H1 (cell line): ENCODE measurements around the gene PDE4B. TPM values are rescaled to one million over a fixed set of nuclear protein-coding genes. Genes with fewer than 3 reads are reported as not detected.

ENCODE experiments used
- CTCF ChIA-PET: fragments of 300-600 bp; sonication (Branson Sonifier 250); formaldehyde crosslinking; loops from one replicate; lab custom pipeline; 2021; ENCODE audit not compliant: partially characterized antibody; lab: Charles Lee
- POLR2A ChIA-PET: fragments of 300-600 bp; sonication (Branson Sonifier 250); formaldehyde crosslinking; loops from one replicate; lab custom pipeline; 2021; ENCODE audit warnings: inconsistent platforms; ENCODE audit not compliant: partially characterized antibody; lab: Charles Lee
- DNase-seq, 2 experiments: peaks; one replicate each; pipeline versions ENCODE4 v3.0.0 to v3.0.0-alpha.2; 2010 to 2022; ENCODE audit warnings: low spot score in 2 of 2, low read depth in 1 of 2, mixed read lengths in 1 of 2
- FAIRE-seq: peaks from 2 replicates; lab custom pipeline; 2011; peaks lifted over from hg19 to GRCh38; lab: Jason Lieb, UNC
- H2AFZ ChIP-seq: 2 replicates; pipeline ENCODE4 v1.8.1; 2012; ENCODE audit warnings: low read length, inconsistent platforms
- H2AK5ac ChIP-seq: 2 replicates; pipeline ENCODE4 v1.6.1; 2013; ENCODE audit warnings: low read depth, low read length
- H2BK120ac ChIP-seq: replicated peaks from 2 replicates; pipeline ENCODE3; 2013; ENCODE audit warnings: low read depth, low read length, inconsistent platforms
- H2BK12ac ChIP-seq: 2 replicates; pipeline ENCODE4 v1.6.1; 2013; ENCODE audit warnings: low read depth, low read length
- H2BK15ac ChIP-seq: 2 replicates; pipeline ENCODE4 v1.6.1; 2013; ENCODE audit warnings: low read length
- H2BK20ac ChIP-seq: 2 replicates; pipeline ENCODE4 v1.6.1; 2013; ENCODE audit warnings: low read length
- H2BK5ac ChIP-seq: 2 replicates; pipeline ENCODE4 v1.6.1; 2013; ENCODE audit warnings: low read depth, low read length
- H3K14ac ChIP-seq: 2 replicates; pipeline ENCODE4 v1.6.1; 2013; ENCODE audit warnings: inconsistent platforms; ENCODE audit not compliant: insufficient read length
- H3K18ac ChIP-seq: 2 replicates; pipeline ENCODE4 v1.6.1; 2013; ENCODE audit warnings: low read length; ENCODE audit errors: extremely low read depth
- H3K23ac ChIP-seq: 2 replicates; pipeline ENCODE4 v1.6.1; 2013; ENCODE audit warnings: inconsistent platforms; ENCODE audit not compliant: insufficient read length
- H3K23me2 ChIP-seq: 2 replicates; pipeline ENCODE4 v1.6.1; 2013; ENCODE audit warnings: low read depth, low read length
- H3K27ac ChIP-seq: 2 replicates; pipeline ENCODE4 v1.6.1; 2011; ENCODE audit warnings: low read depth, low read length, inconsistent platforms
- H3K27me3 ChIP-seq, 4 experiments: replicated peaks in 1 of 4; 1 replicate in 1 of 4; 2 replicates in 3 of 4; pipeline versions ENCODE4 v1.6.1 to v1.8.1; 2011 to 2013; ENCODE audit warnings: low read length in 3 of 4, mild to moderate bottlenecking in 3 of 4, inconsistent platforms in 2 of 4, mixed read lengths in 2 of 4, moderate library complexity in 1 of 4; ENCODE audit not compliant: control insufficient read depth in 3 of 4, insufficient read depth in 3 of 4; ENCODE audit errors: extremely low read depth in 1 of 4
- H3K36me3 ChIP-seq, 4 experiments: 2 replicates each; pipeline versions ENCODE4 v1.6.1 to v1.8.1; 2011 to 2013; ENCODE audit warnings: mild to moderate bottlenecking in 4 of 4, low read length in 3 of 4, moderate library complexity in 2 of 4, control low read depth in 1 of 4, inconsistent platforms in 1 of 4; ENCODE audit not compliant: insufficient read depth in 4 of 4, control insufficient read depth in 2 of 4
- H3K4ac ChIP-seq: replicated peaks from 2 replicates; pipeline ENCODE3; 2013; ENCODE audit warnings: low read length, low read depth, mixed read lengths, inconsistent platforms; ENCODE audit not compliant: insufficient read length
- H3K4me1 ChIP-seq, 4 experiments: replicated peaks in 1 of 4; 1 replicate in 1 of 4; 2 replicates in 3 of 4; pipeline versions ENCODE4 v1.6.1 to v1.8.1; 2011 to 2013; ENCODE audit warnings: low read length in 3 of 4, inconsistent platforms in 2 of 4, mixed read lengths in 1 of 4; ENCODE audit not compliant: insufficient read depth in 4 of 4, control insufficient read depth in 3 of 4
- H3K4me2 ChIP-seq, 2 experiments: 2 replicates each; pipeline versions ENCODE4 v1.6.1 to v1.8.1; 2011 to 2013; ENCODE audit warnings: low read depth in 2 of 2, low read length in 2 of 2, control low read depth in 1 of 2, inconsistent platforms in 1 of 2, mild to moderate bottlenecking in 1 of 2; ENCODE audit not compliant: insufficient read depth in 1 of 2
- H3K4me3 ChIP-seq, 4 experiments: fragments of 200-600, 300-600 bp in 1 of 4; sonication (generic), shearing (Covaris generic), sonication (Bioruptor Twin) in 1 of 4; 2 replicates each; pipeline versions ENCODE4 v1.5.1 to v1.8.1; 2011 to 2016; ENCODE audit warnings: low read length in 4 of 4, low read depth in 3 of 4, control low read depth in 2 of 4, inconsistent platforms in 2 of 4, mild to moderate bottlenecking in 2 of 4, mixed read lengths in 1 of 4, moderate library complexity in 1 of 4; ENCODE audit not compliant: insufficient read depth in 2 of 4; ENCODE audit errors: extremely low read depth in 1 of 4
- H3K56ac ChIP-seq: replicated peaks from 2 replicates; pipeline ENCODE3; 2013; ENCODE audit warnings: low read depth, mild to moderate bottlenecking, mixed read lengths, low read length, inconsistent platforms; ENCODE audit not compliant: insufficient read length
- H3K79me1 ChIP-seq: 2 replicates; pipeline ENCODE4 v1.6.1; 2013; ENCODE audit warnings: low read depth, low read length, control low read depth
- H3K79me2 ChIP-seq, 2 experiments: 2 replicates each; pipeline versions ENCODE4 v1.6.1 to v1.8.1; 2012 to 2013; ENCODE audit warnings: low read length in 2 of 2, mild to moderate bottlenecking in 2 of 2, inconsistent platforms in 1 of 2; ENCODE audit not compliant: insufficient read depth in 2 of 2, control insufficient read depth in 1 of 2
- H3K9ac ChIP-seq, 4 experiments: replicated peaks in 1 of 4; 1 replicate in 1 of 4; 2 replicates in 3 of 4; pipeline versions ENCODE4 v1.6.1 to v1.8.1; 2011 to 2013; ENCODE audit warnings: low read depth in 3 of 4, low read length in 3 of 4, control low read depth in 2 of 4, mild to moderate bottlenecking in 2 of 4, moderate library complexity in 2 of 4, inconsistent platforms in 1 of 4; ENCODE audit errors: extremely low read depth in 1 of 4
- H3K9me3 ChIP-seq, 2 experiments: 2 replicates each; pipeline versions ENCODE4 v1.6.1 to v1.8.1; 2012 to 2013; ENCODE audit warnings: mild to moderate bottlenecking in 2 of 2, moderate library complexity in 2 of 2, control low read depth in 1 of 2, inconsistent platforms in 1 of 2, low read depth in 1 of 2, low read length in 1 of 2, mixed read lengths in 1 of 2; ENCODE audit not compliant: insufficient read depth in 2 of 2
- H4K20me1 ChIP-seq, 2 experiments: replicated peaks in 1 of 2; 2 replicates each; pipeline versions ENCODE3 to v1.8.1; 2011 to 2013; ENCODE audit warnings: inconsistent platforms in 2 of 2, low read length in 2 of 2, mild to moderate bottlenecking in 1 of 2; ENCODE audit not compliant: insufficient read depth in 2 of 2, control insufficient read depth in 1 of 2
- H4K5ac ChIP-seq: 2 replicates; pipeline ENCODE4 v1.6.1; 2013; ENCODE audit warnings: low read length, low read depth, mixed read lengths, inconsistent platforms; ENCODE audit not compliant: insufficient read length
- H4K8ac ChIP-seq: 2 replicates; pipeline ENCODE4 v1.8.0; 2013; ENCODE audit warnings: mild to moderate bottlenecking, moderate library complexity, low read length, inconsistent platforms; ENCODE audit not compliant: insufficient read depth; ENCODE audit errors: extremely low read depth
- H4K91ac ChIP-seq: replicated peaks from 2 replicates; pipeline ENCODE3; 2013; ENCODE audit warnings: low read length, mixed read lengths, inconsistent platforms; ENCODE audit not compliant: insufficient read length
- CEBPB ChIP-seq: IDR thresholded peaks from 2 replicates; pipeline ENCODE4 v1.6.1; 2012; ENCODE audit warnings: low read depth, low read length
- CTBP2 ChIP-seq: IDR thresholded peaks from 2 replicates; pipeline ENCODE4 v1.7.0; 2011; ENCODE audit warnings: borderline replicate concordance, mild to moderate bottlenecking, moderate library complexity, mixed read lengths, low read length; ENCODE audit not compliant: insufficient read depth, insufficient read length
- GABPA ChIP-seq: IDR thresholded peaks from 2 replicates; pipeline ENCODE4 v1.6.1; 2011; ENCODE audit warnings: mild to moderate bottlenecking, low read length, moderate library complexity, borderline replicate concordance; ENCODE audit not compliant: insufficient read depth
- JUN ChIP-seq: IDR thresholded peaks from 2 replicates; pipeline ENCODE4 v1.6.1; 2011; ENCODE audit warnings: low read depth, mild to moderate bottlenecking, improper control_type of control experiment, low read length
- POLR2A ChIP-seq, 2 experiments: IDR thresholded peaks; 1 replicate in 1 of 2; 2 replicates in 1 of 2; pipeline ENCODE4 v1.6.1; 2011; ENCODE audit warnings: low read depth in 2 of 2, low read length in 2 of 2, mild to moderate bottlenecking in 2 of 2; ENCODE audit errors: control extremely low read depth in 1 of 2
- RAD21 ChIP-seq, 2 experiments: IDR thresholded peaks in 1 of 2; conservative IDR thresholded peaks in 1 of 2; 2 replicates each; pipeline ENCODE4 v1.6.1; 2011; ENCODE audit warnings: low read depth in 2 of 2, low read length in 2 of 2, improper control_type of control experiment in 1 of 2, inconsistent platforms in 1 of 2, mild to moderate bottlenecking in 1 of 2, moderate library complexity in 1 of 2
- RBBP5 ChIP-seq: IDR thresholded peaks from 2 replicates; pipeline ENCODE4 v1.7.1; 2012; ENCODE audit warnings: low read depth, mild to moderate bottlenecking, inconsistent platforms, low read length, moderate library complexity, borderline replicate concordance
- TAF7 ChIP-seq: optimal IDR thresholded peaks from 2 replicates; pipeline ENCODE3; 2011; ENCODE audit warnings: low read depth, mild to moderate bottlenecking, inconsistent platforms, low read length, moderate library complexity, borderline replicate concordance
- TBP ChIP-seq: IDR thresholded peaks from 2 replicates; pipeline ENCODE4 v1.6.1; 2011; ENCODE audit warnings: low read depth, low read length, improper control_type of control experiment
- WGBS, 2 experiments: shearing (Covaris generic) in 1 of 2; methylation state at CpG; one replicate each; pipeline versions ENCODE4 v1.1.6 to v1.1.7; 2013 to 2015; ENCODE audit warnings: low lambda C conversion rate in 2 of 2, mixed read lengths in 2 of 2, inconsistent platforms in 1 of 2, low coverage in 1 of 2, missing lambda C conversion rate in 1 of 2; ENCODE audit not compliant: insufficient replicate concordance in 2 of 2, insufficient coverage in 1 of 2, insufficient read length in 1 of 2; ENCODE audit errors: extremely low coverage in 1 of 2, missing lambda C conversion rate in 1 of 2; 5-methylcytosine and 5-hydroxymethylcytosine counted together
- polyA plus RNA-seq, 7 experiments: library from polyadenylated mRNA; depleted of rRNA in 3 of 7; stranded (reverse) in 5 of 7; unstranded in 2 of 7; fragments of >200 nt in 5 of 7; fragments of 200-250 nt in 2 of 7; gene quantifications; 1 replicate in 5 of 7; 2 replicates in 1 of 7; 4 replicates in 1 of 7; pipeline versions ENCODE4 v1.2.1 to v1.2.3, GENCODE V29; 2011 to 2013; ENCODE audit warnings: missing spikeins in 2 of 7, mixed read lengths in 2 of 7
- total RNA-seq: library from RNA; stranded (reverse); fragmentation: NEBNext Ultra II Directional; extraction: Animal tissue kit (Norgen Biotek cat#: 25700); gene quantifications from 2 replicates; pipeline ENCODE4 v1.2.1, GENCODE V29; 2021
- TF ChIP-seq, protein P1 (sequence below): IDR thresholded peaks from 2 replicates; pipeline ENCODE4 v1.6.1; 2012; ENCODE audit warnings: inconsistent platforms

The PDE4B gene
- total and polyA plus RNA-seq, 2 of the 8 experiments (the other 6 are each of a cell fraction or from before 2014, with no cell fraction given) = 5.0 to 15.1 TPM

DNA sequence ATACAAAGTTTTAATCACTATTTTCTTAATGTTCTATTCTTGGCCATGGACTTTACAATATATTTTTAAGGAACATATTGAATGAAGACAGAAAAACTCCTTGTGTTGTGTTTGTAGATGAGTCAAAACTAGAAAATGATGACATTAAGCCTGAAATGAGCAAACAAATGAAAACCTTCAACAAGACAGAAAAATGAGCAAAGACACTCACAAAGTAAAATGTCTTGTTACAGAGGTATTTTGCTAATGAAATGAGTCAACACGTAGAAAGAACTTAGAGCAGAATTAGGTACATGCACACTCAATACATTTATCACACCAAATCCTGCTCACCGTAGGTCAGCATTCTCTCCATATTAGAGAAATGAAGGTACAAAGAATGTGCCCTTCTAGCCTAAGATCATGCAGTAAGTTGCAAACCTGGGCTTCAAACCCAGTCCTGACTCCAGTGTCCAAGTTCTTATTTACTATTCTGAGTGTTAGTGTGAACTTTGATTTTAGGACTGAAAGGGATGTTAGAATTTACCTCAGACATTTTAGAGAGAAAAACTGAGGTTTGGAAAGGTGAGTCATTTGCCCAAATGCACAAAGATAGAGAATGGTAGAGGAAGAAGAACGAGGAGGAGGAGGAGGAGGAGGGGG, 607.3 kb downstream of the PDE4B start:
- Histone ChIP-seq H3K9me3 (no peaks in the 10 kb centered on the region), H3K23ac (no peak overlapping the region), H2AFZ (no peak overlapping the region), H2BK12ac (no peak overlapping the region), H4K20me1 (no peaks in the 10 kb centered on the region), H3K56ac (no peak overlapping the region), H3K27ac (no peak overlapping the region), H3K27me3 (peaks cover 0 to 2% (median 0%) of the 10 kb centered on the region in 4 experiments; a peak in 2 of 7 replicates), H4K5ac (no peak overlapping the region), H3K4me3 (no peak overlapping the region), H3K4me2 (no peak overlapping the region), H3K79me2 (no peaks in the 10 kb centered on the region), H4K91ac (no peak overlapping the region), H3K79me1 (no peaks in the 10 kb centered on the region), H3K14ac (no peak overlapping the region), H3K4me1 (no peaks in the 10 kb centered on the region), H3K18ac (no peak overlapping the region), H3K4ac (no peak overlapping the region), H2BK5ac (no peak overlapping the region), H3K23me2 (no peaks in the 10 kb centered on the region), H2BK15ac (no peak overlapping the region), H4K8ac (no peak overlapping the region; the same call in 1 of the 2 replicates), H2BK120ac (no peak overlapping the region), H3K36me3 (no peaks in the 10 kb centered on the region), H2BK20ac (no peak overlapping the region), H2AK5ac (no peak overlapping the region), H3K9ac (no peak overlapping the region)
- WGBS, 2 experiments = 87% methylated on average over 3 of the region's 3 CpGs; no CpG with 5 or more reads in 1 of the 2 experiments
- FAIRE-seq (no peak), DNase-seq (no peak)
- POLR2A ChIA-PET = no interaction called here
- CTCF ChIA-PET = interaction anchor here (0.6 kb wide), 1 partner anchor 45 kb away, joined by 4 read pairs; no protein-coding TSS in a partner anchor
- TF ChIP-seq JUN (no peak), CTBP2 (no peak), RBBP5 (no peak), TBP (no peak), GABPA (no peak), POLR2A (IDR thresholded peaks at IDR 0.05; ENCODE audit: control extremely low read depth in 1 of 2, low read depth in 2 of 2, low read length in 2 of 2) (no peak), RAD21 (IDR thresholded peaks at IDR 0.05 in 1 of 2, conservative IDR thresholded peaks at IDR 0.05 in 1 of 2; ENCODE audit: low read depth in 2 of 2, low read length in 2 of 2) (no peak), TAF7 (no peak), CEBPB (no peak)
- TF ChIP-seq, protein P1, sequence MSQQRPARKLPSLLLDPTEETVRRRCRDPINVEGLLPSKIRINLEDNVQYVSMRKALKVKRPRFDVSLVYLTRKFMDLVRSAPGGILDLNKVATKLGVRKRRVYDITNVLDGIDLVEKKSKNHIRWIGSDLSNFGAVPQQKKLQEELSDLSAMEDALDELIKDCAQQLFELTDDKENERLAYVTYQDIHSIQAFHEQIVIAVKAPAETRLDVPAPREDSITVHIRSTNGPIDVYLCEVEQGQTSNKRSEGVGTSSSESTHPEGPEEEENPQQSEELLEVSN = no peak
